Left renal pelvis (tissue), 4 donors: Measurements from ENCODE around the gene RIC8B. TPM values are rescaled to one million over a fixed set of nuclear protein-coding genes. Genes with fewer than 3 reads are reported as not detected.

ENCODE experiments used
- DNase-seq, 4 donors: peaks; one replicate each; pipeline ENCODE4 v3.0.0-alpha.2; 2013; ENCODE audit warnings: low read depth in 4 of 4, low spot score in 3 of 4
- polyA plus RNA-seq, 4 donors: library from polyadenylated mRNA; unstranded; fragments of 120-200 nt; gene quantifications; one replicate each; pipeline ENCODE4 v1.2.1, GENCODE V29; 2013; ENCODE audit not compliant: insufficient read length in 4 of 4

Gene RIC8B
- polyA plus RNA-seq, 4 donors, result 23.8 to 29.6 (median 27.7) TPM

DNA sequence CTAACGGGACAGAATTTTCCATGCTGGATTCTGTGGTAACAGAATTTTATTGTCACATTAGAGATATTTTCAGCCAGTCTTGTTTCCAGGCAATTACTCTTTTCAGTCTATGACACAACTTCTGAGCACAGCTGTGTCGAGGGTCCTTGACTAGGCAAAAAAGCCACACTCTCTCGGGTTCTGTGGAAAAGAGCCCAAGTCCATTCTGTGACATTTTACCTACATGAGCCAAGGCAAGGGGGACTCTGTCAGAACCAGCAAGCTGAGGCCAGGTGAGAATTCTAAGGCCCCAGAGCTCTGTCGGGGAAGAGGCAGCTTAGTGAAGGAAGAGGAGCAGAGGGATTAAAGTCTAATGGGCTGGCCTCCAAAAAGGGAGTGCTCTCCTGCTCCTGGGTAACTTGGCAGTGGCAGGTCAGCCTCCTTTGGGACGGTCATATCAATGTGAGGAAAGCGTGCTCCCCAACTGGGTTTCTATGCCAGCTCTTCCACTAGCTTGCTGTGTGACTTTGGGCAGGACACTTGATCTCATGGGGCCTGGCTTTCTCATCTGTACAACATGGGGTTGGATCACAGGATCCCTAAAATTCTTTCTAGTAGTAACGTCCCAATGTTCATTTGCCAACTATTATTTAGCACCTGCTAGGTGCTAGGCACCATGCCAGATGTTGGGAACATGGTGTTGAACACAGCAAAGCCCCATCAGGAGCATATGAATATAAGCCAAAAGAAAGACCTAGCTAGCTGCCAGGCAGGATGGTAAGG lies 16.0 kb upstream of the RIC8B start:
- DNase-seq, result no peak

- DNase-seq, result no peak
Measured at GRCh38 chr12:106759526-106760183, 14.8 kb upstream of the RIC8B start.

- DNase-seq, result no peak
Measured at GRCh38 chr12:106760184-106760531, 14.3 kb upstream of the RIC8B start.

GRCh38 chr12:106764220-106764619 lies 10.3 kb upstream of the RIC8B start:
- DNase-seq, result no peak

DNA sequence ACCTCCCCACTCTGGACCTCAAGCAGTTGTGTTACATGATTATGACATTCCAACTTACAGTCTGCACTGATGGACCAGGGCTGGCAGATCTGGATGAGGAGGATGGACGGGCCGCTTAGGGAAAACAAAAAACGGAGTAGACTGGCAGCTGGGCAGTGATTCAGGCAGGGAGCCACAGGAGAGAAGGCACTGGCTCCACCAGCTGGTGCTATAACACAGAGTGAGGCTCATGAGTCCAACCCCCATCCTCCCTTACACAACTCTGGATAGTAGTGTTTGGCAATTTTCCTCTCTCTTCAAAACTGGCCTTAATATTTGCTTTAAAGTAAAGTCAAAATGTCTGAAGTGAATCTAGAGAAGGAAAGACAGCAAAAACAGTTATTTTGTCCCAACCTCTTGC lies 9.7 kb upstream of the RIC8B start:
- no peak for DNase-seq

DNA sequence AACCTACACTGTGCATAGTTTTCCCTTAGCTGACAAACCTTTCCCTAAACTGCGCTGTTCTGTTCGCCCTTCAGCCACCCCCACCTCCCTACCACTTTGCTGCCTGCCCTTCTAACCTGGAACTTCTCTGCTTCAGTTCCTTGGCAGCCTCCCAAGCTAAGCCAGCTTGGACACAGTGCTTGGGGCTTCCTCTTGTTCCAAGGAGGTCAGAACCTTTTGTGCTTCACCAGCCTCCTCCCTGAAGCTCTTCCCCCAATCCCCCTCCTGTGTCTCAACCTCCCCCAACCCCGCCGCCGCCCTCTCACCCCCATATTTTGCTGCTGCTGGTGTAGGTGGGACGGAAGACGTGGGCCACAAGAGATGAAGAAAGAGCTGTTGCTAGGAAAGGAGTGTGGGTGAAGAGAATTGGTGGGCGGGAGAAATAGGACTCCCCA lies 8.1 kb upstream of the RIC8B start:
- peak in 2 of 4 donors; percentile 41 to 55 for DNase-seq

DNA sequence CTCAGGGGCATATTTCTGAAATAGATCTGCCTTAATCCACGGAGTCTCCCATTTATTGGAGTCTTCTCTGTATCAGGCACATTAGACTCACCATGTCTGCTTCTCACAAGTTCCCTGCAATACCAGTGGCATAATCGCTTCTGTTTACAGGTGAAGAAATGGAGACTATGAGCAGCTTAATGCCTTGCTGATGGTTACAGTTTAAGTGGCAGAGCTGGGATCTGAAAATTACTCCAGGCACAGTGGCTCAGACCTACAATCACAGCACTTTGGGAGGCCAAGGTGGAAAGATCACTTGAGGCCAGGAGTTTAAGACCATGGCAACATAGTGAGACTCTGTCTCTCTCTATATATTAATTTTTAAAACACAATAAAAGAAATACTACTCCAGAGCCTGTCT lies 7.3 kb upstream of the RIC8B start:
- no peak for DNase-seq

DNA sequence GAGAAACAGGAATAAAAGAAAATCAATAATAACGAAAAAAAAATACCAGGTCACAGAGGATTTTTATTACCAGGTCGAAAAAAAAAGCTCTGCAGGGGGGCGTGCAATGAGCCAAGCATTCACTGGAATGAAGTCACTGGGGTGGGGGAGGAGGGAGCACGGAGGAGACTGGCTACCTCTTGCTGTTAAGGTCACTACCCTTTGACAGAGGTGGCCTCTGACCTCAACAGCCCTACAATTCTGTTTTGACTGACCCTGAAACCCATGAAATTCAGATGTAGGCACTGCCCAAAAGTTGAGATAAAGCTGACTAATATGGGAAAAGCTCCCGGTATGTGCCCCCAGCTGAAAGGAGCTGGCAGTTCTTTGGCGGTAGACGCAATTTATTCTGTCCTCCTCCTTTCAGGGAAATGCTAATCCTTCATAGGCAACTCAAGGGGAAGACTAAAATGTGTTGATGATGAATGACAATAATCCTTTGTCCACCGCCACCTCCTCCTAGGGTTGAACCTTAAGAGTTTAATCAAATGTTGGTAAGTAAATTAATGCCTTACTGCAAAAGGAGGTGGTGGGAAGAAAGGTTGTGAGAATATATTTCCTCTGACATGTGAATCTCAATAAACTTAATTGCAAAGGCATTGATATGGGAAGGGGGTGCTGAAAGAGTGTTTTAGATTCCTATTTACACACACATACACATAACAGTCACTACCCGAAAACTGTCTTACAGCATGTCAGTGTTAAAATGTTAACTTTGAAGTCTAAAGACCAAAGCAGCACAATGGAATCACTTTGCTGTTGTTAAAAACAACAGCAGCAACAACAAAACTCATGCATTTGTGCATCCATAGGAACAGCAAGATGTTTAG lies 6.3 kb upstream of the RIC8B start:
- DNase-seq, result no peak

DNA sequence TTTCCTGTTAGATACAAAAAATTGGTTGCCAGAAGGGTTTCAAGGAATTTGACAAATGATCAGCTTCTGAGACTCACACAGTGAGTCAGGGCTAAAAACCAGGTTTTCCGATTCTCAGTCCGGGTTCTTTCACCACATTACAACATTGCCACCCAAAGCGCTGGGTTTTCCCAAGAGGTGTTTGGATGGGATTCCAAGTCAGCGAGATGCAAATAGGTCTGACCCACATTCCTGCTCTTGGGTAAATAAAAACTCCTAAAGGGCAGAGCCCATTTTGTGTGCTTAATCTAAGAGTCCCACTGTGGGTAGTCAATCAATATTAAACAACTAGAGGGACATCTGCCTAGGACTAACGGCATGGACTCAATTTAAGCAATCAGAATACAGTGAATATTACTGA lies 5.4 kb upstream of the RIC8B start:
- no peak for DNase-seq

DNA sequence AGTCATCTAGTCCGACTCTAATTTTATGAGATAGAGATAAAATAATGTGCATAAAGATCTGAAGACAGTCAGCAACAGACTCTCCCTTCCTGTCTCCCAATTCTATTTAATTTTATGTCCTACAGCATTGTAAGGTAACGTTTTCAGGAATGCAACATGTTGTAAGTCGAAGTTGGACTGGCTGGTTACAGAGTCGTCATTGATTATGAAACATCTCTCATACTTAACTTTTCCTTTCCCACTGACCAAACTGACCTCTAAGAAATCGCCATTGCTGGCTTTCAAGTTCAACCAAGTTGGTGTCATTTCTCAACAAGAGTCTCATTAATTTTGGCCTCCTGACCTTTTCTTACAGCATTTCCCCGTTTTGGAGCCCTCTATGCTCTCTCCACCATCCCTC lies 4.9 kb upstream of the RIC8B start:
- no peak for DNase-seq

- DNase-seq, result no peak
Measured at GRCh38 chr12:106771425-106771824, 3.1 kb upstream of the RIC8B start.

DNA sequence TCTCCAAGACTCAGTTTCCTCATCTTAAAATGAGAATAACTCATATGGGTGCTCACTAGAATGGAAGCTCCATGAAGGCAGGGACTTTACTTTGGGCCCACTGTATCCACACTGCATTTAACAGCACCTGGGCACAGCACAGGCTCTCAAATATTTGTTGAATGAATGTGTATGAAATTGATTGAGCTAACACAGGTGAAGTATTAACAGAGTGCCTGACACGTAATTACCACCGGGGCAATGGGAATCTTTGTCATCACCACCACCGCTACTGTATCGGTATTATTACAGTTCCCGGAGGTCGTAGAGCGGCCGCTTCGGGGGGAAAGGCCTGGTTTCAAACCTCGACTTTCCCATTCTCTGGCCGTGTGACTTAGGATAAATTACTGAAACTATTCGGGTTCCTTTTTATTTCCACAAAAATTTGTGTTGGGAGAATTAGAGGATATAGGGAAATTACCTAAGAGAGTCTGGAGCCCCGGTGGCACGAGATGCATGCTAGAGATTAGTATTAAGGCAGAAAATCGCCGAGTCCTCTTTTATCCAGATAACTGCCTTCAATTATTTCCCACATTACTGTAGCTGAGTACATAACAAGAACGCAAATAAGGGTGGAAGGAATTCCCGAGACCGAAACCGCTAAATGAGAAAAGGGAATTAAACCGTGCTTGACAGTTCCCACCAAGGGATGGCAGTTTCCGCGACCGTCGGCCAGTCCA lies 1.0 kb upstream of the RIC8B start:
- no peak for DNase-seq

- no peak for DNase-seq
Measured at GRCh38 chr12:106774808-106775524, 484 bp downstream of the RIC8B start.

GRCh38 chr12:106776897-106777296 lies 2.4 kb downstream of the RIC8B start:
- DNase-seq, result no peak

GRCh38 chr12:106780010-106780631 lies 5.6 kb downstream of the RIC8B start:
- DNase-seq, result no peak

DNA sequence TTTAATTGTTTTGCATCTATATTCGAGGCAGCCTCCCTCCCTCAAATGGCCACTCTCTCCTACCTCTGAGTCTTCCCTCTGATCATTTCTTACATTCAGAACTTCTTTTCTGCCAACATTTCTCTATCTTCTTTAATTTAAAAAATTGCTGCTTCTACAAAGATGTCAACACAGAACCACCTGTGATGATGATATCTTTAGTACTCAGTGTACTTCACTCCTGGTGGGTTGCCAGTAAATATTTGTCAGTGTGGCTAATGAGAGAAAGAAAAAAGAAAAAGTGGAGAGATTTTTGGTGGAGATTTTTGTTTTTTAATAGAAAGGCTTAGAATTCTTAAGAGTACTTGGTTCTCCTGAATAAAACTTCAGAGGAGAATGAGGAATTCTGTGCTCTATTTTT lies 8.1 kb downstream of the RIC8B start:
- DNase-seq, result no peak

- DNase-seq, result no peak
Measured at GRCh38 chr12:106783515-106783914, 9.0 kb downstream of the RIC8B start.

DNA sequence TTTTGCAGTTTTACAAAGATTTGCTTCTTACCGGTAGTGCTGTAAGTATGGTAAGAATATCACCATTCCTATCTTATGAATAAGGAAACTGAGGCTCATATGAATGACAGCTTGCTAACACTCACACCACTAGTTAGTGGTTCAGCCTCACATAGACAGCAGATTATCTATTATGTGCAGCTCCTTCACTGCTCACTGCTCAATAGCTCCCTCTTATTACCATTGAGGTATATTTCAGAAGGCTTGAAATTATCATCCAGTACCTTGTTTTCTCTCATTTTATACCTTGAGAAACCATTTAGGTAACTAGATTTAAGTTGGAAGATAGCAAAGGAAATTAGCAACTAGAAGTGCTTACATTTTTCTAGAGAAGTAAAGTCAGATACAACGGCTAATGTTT lies 15.5 kb downstream of the RIC8B start:
- no peak for DNase-seq

DNA sequence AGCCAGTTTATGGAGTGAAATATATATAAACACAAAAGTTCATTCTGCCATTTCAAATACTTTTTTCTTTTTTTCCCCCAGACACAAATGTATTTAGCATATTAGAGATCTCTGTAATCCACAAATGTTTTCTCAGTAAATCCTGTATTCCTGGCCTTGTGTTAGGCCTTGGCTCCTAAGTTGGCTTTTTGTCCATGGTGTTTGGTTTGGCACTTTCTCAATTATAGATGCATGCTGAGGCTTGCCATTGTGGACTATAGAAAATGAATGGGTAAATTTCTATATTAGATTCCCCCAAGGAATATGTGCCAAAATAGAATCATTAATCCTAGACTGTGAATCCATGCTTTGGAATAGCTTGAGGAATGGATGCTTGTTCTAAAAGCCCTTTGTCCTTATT lies 17.0 kb downstream of the RIC8B start:
- no peak for DNase-seq

DNA sequence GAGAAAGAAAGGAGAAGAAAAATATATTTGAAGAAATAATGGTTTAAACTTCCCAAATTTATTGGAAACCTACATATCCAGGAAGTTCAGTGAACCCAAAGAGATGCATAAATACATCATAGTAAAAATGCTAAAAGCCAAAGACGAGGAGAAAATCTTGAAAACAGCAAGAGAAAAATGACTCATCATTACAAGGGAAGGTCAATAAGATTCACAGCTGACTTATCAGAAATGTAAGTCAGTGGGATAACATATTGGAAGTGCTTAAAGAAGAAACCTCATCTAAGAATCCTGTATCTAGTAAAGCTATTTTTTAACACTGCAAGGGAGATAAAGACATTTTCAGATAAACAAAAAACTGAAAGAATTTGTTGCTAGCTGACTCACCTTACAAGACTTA lies 19.9 kb downstream of the RIC8B start:
- no peak for DNase-seq
